MM.1S (cell line): Measurements from ENCODE around the gene DUSP28.

ENCODE experiments used
- CTCF ChIP-seq: fragments of 300-600 bp; sonication (generic); IDR thresholded peaks from 2 replicates; pipeline ENCODE4 v1.5.1; 2016; ENCODE audit warnings: antibody characterized with exemption, low read length, mixed read lengths
- EZH2 ChIP-seq: fragments of 300-600 bp; sonication (generic); optimal IDR thresholded peaks from 2 replicates; pipeline ENCODE3; 2017; ENCODE audit warnings: low read depth, mild to moderate bottlenecking, antibody characterized with exemption, low read length, mixed read lengths
- EZH2phosphoT487 ChIP-seq: fragments of 300-600 bp; sonication (generic); IDR thresholded peaks from 2 replicates; pipeline ENCODE4 v1.6.1; 2018; ENCODE audit warnings: antibody characterized with exemption, low read length

GRCh38 chr2:240531038-240531437, 29.1 kb upstream of the DUSP28 start:
- TF ChIP-seq CTCF (no peak), EZH2 (no peak), EZH2phosphoT487 (no peak)
